Vagina (tissue), 2 donors: ENCODE results near the gene ADAM22.

ENCODE experiments used
- CTCF ChIP-seq, 3 experiments: fragments of 450-650 bp in 2 of 3; fragments of 200-600 bp in 1 of 3; sonication (generic) in 1 of 3; IDR thresholded peaks; one replicate each; pipeline ENCODE4 v1.5.1; 2017 to 2019; ENCODE audit warnings: antibody characterized with exemption in 3 of 3, mild to moderate bottlenecking in 2 of 3, moderate library complexity in 2 of 3
- POLR2AphosphoS5 ChIP-seq, 2 donors: sonication (generic); formaldehyde crosslinking; IDR thresholded peaks; one replicate each; pipeline ENCODE4 v1.9.0; 2017; ENCODE audit warnings: antibody characterized with exemption in 2 of 2, mild to moderate bottlenecking in 2 of 2, low read depth in 1 of 2; ENCODE audit not compliant: insufficient read depth in 1 of 2

GRCh38 chr7:88208521-88208920 is 274.5 kb downstream of the ADAM22 start:
- TF ChIP-seq POLR2AphosphoS5 (IDR thresholded peaks at IDR 0.05; ENCODE audit: insufficient read depth in 1 of 2, low read depth in 1 of 2) = no peak
- no peak for TF ChIP-seq CTCF (IDR thresholded peaks at IDR 0.05)
